GM12864 (cell line): ENCODE measurements around the gene TJAP1.

Experiments
- DNase-seq: peaks from one replicate; pipeline ENCODE4 v3.0.0-alpha.2; 2011; ENCODE audit warnings: low read depth
- H3K4me3 ChIP-seq: 2 replicates; pipeline ENCODE4 v1.5.1; 2011; ENCODE audit warnings: mild to moderate bottlenecking, low read depth, low read length, control low read depth
- TF ChIP-seq, protein P1 (sequence below): IDR thresholded peaks from 2 replicates; pipeline ENCODE4 v1.5.1; 2011; ENCODE audit warnings: low read depth, mild to moderate bottlenecking, moderate library complexity, low read length, control low read depth, inconsistent platforms; ENCODE audit errors: missing control alignments

The TJAP1 gene

DNA sequence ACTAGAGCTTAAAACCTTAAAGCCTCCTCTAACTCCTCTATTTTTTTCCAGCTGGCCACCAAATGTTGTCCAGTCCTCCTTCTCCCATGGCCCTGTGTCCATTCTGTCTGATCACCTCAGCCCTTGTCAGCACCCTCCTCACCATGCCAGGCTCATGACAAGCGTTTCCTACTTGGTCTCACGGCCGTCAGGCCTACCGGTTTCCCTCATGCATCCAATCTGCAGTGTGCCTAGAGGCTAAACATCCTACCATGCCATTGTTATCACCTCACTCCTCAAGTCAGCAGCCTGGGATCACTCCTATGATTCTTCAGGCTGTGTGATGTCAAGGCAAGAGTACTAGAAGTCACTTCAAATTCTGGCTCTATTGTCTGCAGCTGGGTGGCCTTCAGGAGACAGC lies 9.6 kb upstream of the TJAP1 start:
- TF ChIP-seq, protein P1, sequence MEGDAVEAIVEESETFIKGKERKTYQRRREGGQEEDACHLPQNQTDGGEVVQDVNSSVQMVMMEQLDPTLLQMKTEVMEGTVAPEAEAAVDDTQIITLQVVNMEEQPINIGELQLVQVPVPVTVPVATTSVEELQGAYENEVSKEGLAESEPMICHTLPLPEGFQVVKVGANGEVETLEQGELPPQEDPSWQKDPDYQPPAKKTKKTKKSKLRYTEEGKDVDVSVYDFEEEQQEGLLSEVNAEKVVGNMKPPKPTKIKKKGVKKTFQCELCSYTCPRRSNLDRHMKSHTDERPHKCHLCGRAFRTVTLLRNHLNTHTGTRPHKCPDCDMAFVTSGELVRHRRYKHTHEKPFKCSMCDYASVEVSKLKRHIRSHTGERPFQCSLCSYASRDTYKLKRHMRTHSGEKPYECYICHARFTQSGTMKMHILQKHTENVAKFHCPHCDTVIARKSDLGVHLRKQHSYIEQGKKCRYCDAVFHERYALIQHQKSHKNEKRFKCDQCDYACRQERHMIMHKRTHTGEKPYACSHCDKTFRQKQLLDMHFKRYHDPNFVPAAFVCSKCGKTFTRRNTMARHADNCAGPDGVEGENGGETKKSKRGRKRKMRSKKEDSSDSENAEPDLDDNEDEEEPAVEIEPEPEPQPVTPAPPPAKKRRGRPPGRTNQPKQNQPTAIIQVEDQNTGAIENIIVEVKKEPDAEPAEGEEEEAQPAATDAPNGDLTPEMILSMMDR: no peak
- H3K4me3 ChIP-seq: no peak overlapping the region
- no peak for DNase-seq

DNA sequence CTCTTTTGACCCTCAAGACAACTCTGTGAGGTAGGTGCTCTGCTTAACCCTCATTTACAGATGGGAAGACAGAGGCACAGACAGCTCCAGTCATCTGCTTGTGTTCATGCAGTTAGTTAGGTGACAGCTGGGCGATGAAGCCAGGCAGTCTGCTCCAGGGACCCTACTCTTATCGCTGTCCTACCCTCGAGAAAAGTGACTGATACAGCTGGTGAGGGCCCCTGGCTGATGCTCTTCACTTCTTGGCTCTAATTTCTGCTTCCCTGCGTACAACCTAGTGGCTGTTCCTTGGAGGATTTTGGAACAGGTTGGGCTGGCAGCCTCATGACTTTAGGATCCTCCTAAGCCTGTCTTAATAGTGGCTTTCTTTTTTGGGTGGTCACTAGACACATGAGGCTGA lies 9.1 kb upstream of the TJAP1 start:
- H3K4me3 ChIP-seq: no peak overlapping the region
- TF ChIP-seq, protein P1: no peak
- DNase-seq: no peak

DNA sequence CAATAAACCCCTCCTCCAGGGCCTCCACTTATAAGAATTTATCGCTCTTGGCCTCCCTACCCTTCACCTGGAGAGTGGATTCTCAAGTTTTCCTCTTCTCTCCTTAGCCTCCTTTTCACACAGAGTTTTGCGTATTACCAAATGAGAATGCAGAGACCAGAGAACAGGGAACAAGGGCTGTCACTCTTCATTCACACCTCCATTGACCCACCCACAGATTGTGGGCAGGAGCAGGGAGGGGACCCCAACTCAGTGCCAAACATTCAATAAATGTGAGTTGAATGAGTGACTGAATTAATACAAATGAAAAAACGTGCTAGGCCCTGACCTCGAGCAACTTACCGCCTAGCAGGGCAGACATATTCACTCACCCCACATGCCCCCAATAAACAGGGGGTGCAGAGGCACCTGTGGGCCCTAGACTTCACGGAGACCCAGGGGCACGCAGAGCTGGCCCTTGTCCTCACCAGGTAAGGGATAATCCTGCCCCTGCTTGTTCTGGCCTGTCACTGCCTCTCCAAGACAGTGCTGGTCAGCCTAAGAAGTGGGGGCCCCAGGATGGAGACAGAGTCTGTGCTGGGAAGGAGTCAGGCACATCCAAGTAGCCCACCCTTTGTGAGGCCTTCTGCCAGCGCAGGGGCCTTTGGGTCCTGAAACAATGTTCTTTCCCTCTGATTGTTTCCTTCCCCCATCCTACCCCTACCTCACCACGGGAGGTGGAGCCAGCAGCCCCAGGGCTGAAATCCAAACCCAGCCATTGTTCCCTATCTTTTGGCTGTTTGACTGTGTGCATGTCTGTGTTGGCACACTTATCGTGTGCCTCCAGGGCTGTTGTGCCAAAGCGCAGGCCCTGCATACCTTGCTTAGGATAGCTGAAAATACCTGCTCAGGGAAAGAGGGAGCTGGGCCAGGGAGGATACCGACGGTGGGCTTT lies 8.4 kb upstream of the TJAP1 start:
- DNase-seq: no peak
- H3K4me3 ChIP-seq: no peak overlapping the region
- TF ChIP-seq, protein P1: no peak

DNA sequence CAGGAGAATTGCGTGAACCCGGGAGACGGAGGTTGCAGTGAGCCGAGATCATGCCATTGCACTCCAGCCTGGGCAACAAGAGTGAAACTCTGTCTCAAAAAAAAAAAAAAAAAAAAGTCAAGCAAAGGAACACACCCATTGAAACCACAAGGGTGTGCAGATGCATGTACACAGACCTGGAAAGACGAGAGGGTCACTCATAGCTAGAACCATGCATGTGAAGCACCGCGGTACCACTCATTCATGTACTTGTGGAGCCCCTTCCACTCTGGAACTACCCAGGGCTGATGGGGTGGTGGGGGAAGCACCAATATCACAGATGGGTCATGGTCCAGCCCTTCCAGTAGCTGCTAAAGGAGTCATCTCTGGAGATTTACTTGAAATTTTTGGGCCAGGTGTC lies 7.4 kb upstream of the TJAP1 start:
- TF ChIP-seq, protein P1: no peak
- DNase-seq: no peak
- no peak overlapping the region for H3K4me3 ChIP-seq

DNA sequence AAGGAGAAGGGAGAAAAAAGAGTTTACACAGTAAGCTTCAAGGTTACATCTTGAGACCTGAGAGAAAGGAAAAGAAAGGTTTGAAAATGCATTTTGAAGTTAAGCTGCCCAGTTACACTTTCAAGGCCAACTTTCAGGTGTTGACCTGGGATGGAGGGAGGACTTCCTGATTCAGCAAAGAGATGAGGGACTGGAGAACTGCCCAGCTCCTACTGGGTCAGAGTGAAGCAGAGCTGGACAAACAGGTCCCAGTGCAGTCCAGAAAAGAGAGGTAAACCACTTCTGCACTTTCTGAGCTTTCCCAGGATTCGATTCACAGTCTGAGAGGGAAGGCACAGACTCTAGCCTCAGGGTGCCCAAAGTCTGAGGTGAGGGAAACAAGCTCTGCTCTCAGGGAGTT lies 6.0 kb upstream of the TJAP1 start:
- DNase-seq: no peak
- H3K4me3 ChIP-seq: no peak overlapping the region
- TF ChIP-seq, protein P1: no peak

DNA sequence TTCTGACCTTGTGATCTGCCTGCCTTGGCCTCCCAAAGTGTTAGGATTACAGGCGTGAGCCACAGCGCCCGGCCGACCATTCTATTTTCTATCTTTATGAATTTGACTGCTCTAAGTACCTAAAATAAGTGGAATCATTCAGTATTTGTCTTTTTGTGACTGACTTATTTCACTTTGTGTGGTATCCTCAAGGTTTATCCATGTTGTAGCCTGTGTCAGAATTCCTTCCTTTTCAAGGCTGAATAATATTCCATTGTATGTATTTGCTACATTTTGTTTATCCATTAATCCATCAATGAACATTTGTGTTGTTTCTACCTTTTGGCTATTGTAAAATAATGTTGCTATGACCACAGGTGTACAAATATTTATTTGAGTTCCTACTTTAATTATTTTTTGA lies 4.9 kb upstream of the TJAP1 start:
- H3K4me3 ChIP-seq: no peak overlapping the region
- TF ChIP-seq, protein P1: no peak
- no peak for DNase-seq

DNA sequence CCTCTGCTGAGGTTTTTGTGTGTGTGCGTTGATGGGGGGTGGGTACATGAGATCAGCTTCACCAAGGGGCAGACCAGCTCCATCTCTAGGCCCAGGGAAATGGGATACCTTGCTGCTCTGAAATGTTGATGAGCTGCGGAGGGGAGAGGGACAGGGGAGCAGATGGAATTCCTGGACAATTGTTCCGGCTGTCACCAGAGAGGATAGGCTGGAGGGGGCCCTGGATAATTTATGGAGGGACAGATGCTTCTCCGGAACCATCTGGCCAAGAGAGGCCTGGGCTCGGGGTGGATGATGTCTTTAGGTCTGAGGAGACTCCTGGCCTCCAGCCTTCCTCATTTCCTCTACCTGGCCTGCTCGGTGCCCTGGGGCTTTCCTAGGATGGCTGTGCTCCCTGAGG lies 1.9 kb upstream of the TJAP1 start:
- DNase-seq: no peak
- TF ChIP-seq, protein P1: no peak
- H3K4me3 ChIP-seq: no peak overlapping the region
